Measurements from ENCODE around the gene DNAJC28. TPM values are rescaled to one million over a fixed set of nuclear protein-coding genes. Genes with fewer than 3 reads are reported as not detected.

Gene DNAJC28
- total RNA-seq, 1 donor from 2014 or later: 2.4 TPM

- H3K4me3 ChIP-seq (ENCODE audit: low read depth, low read length): no peak overlapping the region
- no peak for DNase-seq (ENCODE audit: low read depth)
- TF ChIP-seq, protein P1, sequence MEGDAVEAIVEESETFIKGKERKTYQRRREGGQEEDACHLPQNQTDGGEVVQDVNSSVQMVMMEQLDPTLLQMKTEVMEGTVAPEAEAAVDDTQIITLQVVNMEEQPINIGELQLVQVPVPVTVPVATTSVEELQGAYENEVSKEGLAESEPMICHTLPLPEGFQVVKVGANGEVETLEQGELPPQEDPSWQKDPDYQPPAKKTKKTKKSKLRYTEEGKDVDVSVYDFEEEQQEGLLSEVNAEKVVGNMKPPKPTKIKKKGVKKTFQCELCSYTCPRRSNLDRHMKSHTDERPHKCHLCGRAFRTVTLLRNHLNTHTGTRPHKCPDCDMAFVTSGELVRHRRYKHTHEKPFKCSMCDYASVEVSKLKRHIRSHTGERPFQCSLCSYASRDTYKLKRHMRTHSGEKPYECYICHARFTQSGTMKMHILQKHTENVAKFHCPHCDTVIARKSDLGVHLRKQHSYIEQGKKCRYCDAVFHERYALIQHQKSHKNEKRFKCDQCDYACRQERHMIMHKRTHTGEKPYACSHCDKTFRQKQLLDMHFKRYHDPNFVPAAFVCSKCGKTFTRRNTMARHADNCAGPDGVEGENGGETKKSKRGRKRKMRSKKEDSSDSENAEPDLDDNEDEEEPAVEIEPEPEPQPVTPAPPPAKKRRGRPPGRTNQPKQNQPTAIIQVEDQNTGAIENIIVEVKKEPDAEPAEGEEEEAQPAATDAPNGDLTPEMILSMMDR (IDR thresholded peaks at IDR 0.05; ENCODE audit: insufficient read depth, low read length, poor library complexity, severe bottlenecking): no peak
These were observed 4.2 kb upstream of the DNAJC28 start for GRCh38 chr21:33495743-33496142.

DNA sequence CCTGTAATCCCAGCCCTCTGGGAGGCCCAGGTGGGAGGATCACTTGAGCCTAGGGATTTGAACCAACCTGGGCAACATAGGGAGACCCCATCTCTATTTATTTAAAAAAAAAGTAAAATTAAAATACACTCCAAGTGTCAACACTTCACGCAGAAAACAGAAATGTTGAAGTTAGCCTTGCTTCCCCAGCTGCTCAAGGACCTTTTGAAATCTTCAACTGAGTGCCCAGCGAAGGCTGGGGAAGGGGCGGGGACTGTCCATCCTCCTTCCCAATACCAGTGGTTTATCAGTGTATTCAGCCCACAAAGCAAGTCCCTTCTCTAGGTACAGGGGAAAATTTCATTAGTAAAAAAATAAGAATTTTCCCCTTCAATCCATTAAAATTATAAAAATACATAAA is 2.2 kb upstream of the DNAJC28 start:
- H3K4me3 ChIP-seq (ENCODE audit: low read depth, low read length): no peak overlapping the region
- TF ChIP-seq, protein P1 (IDR thresholded peaks at IDR 0.05; ENCODE audit: insufficient read depth, low read length, poor library complexity, severe bottlenecking): no peak

More at GRCh38 chr21:33495743-33496142, 4.2 kb upstream of the DNAJC28 start:
- Histone ChIP-seq H3K36me3 (ENCODE audit: control insufficient read depth, insufficient read depth, low read length) (no peaks in the 10 kb centered on the region), H3K27me3 (ENCODE audit: control insufficient read depth, insufficient read depth, low read length) (no peaks in the 10 kb centered on the region)

DNA sequence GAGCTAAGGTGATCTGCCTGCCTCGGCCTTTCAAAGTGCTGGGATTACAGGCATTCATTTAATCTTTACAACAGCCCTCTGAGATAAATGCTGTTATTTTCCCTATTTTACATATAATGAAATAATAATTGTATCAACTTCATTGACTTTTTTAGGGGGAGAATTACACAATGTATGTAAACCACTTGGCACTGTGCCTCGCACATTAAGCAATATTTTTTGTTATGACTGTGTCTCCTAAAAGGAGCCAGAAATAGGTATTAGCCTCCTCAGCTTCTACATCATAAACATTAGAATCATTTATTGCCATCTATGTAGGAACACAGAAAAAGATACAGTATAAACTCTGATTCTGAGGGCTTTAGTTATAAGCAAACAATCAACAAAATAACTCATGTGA is 1.1 kb upstream of the DNAJC28 start:
- H3K36me3 ChIP-seq (ENCODE audit: control insufficient read depth, insufficient read depth, low read length): no peaks in the 10 kb centered on the region
- H3K27me3 ChIP-seq (ENCODE audit: control insufficient read depth, insufficient read depth, low read length): no peaks in the 10 kb centered on the region
- H3K4me3 ChIP-seq (ENCODE audit: low read depth, low read length): no peak overlapping the region
- TF ChIP-seq, protein P1 (IDR thresholded peaks at IDR 0.05; ENCODE audit: insufficient read depth, low read length, poor library complexity, severe bottlenecking): no peak
- no peak for DNase-seq (ENCODE audit: low read depth)

More for the DNA sequence above, 2.2 kb upstream of the DNAJC28 start:
- no peaks in the 10 kb centered on the region for H3K36me3 ChIP-seq (ENCODE audit: control insufficient read depth, insufficient read depth, low read length)
- no peak for DNase-seq (ENCODE audit: low read depth)
- H3K27me3 ChIP-seq (ENCODE audit: control insufficient read depth, insufficient read depth, low read length): no peaks in the 10 kb centered on the region

GRCh38 chr21:33490991-33491372 is 534 bp downstream of the DNAJC28 start:
- Histone ChIP-seq H3K4me3 (ENCODE audit: low read depth, low read length) (peak overlapping the region; percentile 78), H3K27me3 (ENCODE audit: control insufficient read depth, insufficient read depth, low read length) (no peaks in the 10 kb centered on the region), H3K36me3 (ENCODE audit: control insufficient read depth, insufficient read depth, low read length) (no peaks in the 10 kb centered on the region)
- TF ChIP-seq, protein P1 (IDR thresholded peaks at IDR 0.05; ENCODE audit: insufficient read depth, low read length, poor library complexity, severe bottlenecking): no peak
- DNase-seq (ENCODE audit: low read depth): no peak

GRCh38 chr21:33488936-33489335 is 2.6 kb downstream of the DNAJC28 start:
- H3K4me3 ChIP-seq (ENCODE audit: low read depth, low read length): no peak overlapping the region

DNA sequence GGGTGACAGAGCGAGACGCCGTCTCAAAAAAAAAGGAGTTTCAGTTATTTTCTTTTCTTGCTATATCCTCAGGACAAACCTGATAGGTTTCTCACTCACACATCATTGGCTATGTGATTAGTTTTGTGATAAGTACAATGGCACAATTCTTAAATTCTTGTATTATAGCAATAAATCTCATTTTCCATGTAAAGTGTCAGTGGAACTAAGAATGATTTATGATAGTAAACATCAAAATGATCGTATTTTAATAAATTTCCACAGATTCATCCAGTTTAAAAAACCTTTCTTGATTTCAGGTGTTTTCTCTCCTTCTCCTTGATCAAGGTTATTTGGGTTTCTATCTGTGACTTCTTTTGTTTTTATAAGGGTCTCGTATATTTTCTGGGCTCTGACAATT is 3.5 kb downstream of the DNAJC28 start:
- DNase-seq (ENCODE audit: low read depth): no peak
- H3K4me3 ChIP-seq (ENCODE audit: low read depth, low read length): no peak overlapping the region
- TF ChIP-seq, protein P1 (IDR thresholded peaks at IDR 0.05; ENCODE audit: insufficient read depth, low read length, poor library complexity, severe bottlenecking): no peak
- H3K36me3 ChIP-seq (ENCODE audit: control insufficient read depth, insufficient read depth, low read length): no peaks in the 10 kb centered on the region
- no peaks in the 10 kb centered on the region for H3K27me3 ChIP-seq (ENCODE audit: control insufficient read depth, insufficient read depth, low read length)

More at GRCh38 chr21:33488936-33489335, 2.6 kb downstream of the DNAJC28 start:
- no peaks in the 10 kb centered on the region for H3K27me3 ChIP-seq (ENCODE audit: control insufficient read depth, insufficient read depth, low read length)
- H3K36me3 ChIP-seq (ENCODE audit: control insufficient read depth, insufficient read depth, low read length): no peaks in the 10 kb centered on the region
- TF ChIP-seq, protein P1 (IDR thresholded peaks at IDR 0.05; ENCODE audit: insufficient read depth, low read length, poor library complexity, severe bottlenecking): no peak
- DNase-seq (ENCODE audit: low read depth): no peak

All from kidney epithelial cell (primary cell).